Panc1 (cell line): ENCODE measurements around the gene STAT5A. TPM values are rescaled to one million over a fixed set of nuclear protein-coding genes. Genes with fewer than 3 reads are reported as not detected.

Experiments used
- ATAC-seq: fragments of 200-7000 bp; cut with Tn5 transposase; 2 replicates; pipeline ENCODE4 v1.9.1; 2020; ENCODE audit warnings: mild to moderate bottlenecking, moderate library complexity
- BruUV-seq: library from RNA; stranded (reverse); fragments of 400-500 nt; replicated peaks from 2 replicates; lab custom pipeline; 2021; lab: Mats Ljungman, UMichigan
- CTCF ChIA-PET: fragments of 300-600 bp; sonication (Branson Sonifier 250); formaldehyde crosslinking; loops from one replicate; lab custom pipeline; 2022; ENCODE audit warnings: antibody characterized with exemption; lab: Charles Lee
- POLR2A ChIA-PET: fragments of 300-600 bp; sonication (Branson Sonifier 250); formaldehyde crosslinking; loops from one replicate; lab custom pipeline; 2022; ENCODE audit warnings: antibody characterized with exemption; lab: Charles Lee
- DNase-seq: peaks from one replicate; pipeline ENCODE4 v3.0.0-alpha.2; 2010; ENCODE audit warnings: low read depth, low spot score
- H3K27ac ChIP-seq: 2 replicates; pipeline ENCODE4 v1.5.1; 2011; ENCODE audit warnings: mild to moderate bottlenecking, low read length, inconsistent platforms
- H3K27me3 ChIP-seq: fragments of 200-500 bp; sonication (Bioruptor generic); 2 replicates; pipeline ENCODE4 v1.6.0; 2014; ENCODE audit warnings: low read length, inconsistent platforms; ENCODE audit not compliant: control insufficient read depth, insufficient read depth
- H3K36me3 ChIP-seq: fragments of 200-500 bp; sonication (Bioruptor generic); 2 replicates; pipeline ENCODE4 v1.5.1; 2014; ENCODE audit warnings: inconsistent platforms, mild to moderate bottlenecking, low read length, moderate library complexity; ENCODE audit not compliant: control insufficient read depth, insufficient read depth
- H3K4me1 ChIP-seq: 2 replicates; pipeline ENCODE4 v1.5.1; 2011; ENCODE audit warnings: inconsistent platforms, mild to moderate bottlenecking, low read length, moderate library complexity; ENCODE audit not compliant: control insufficient read depth, insufficient read depth
- H3K4me3 ChIP-seq, 2 experiments: 2 replicates each; pipeline ENCODE4 v1.5.1; 2011 to 2012; ENCODE audit warnings: low read depth in 2 of 2, low read length in 2 of 2, mild to moderate bottlenecking in 2 of 2, inconsistent platforms in 1 of 2, moderate library complexity in 1 of 2
- H3K9me3 ChIP-seq: fragments of 200-500 bp; sonication (Bioruptor generic); 2 replicates; pipeline ENCODE4 v1.5.1; 2014; ENCODE audit warnings: low read depth, mild to moderate bottlenecking, inconsistent platforms, low read length, moderate library complexity; ENCODE audit not compliant: control insufficient read depth, insufficient read depth
- POLR2AphosphoS5 ChIP-seq: IDR thresholded peaks from 2 replicates; pipeline ENCODE4 v1.6.1; 2012; ENCODE audit warnings: mild to moderate bottlenecking, low read depth, low read length, moderate library complexity
- SIN3A ChIP-seq: IDR thresholded peaks from 2 replicates; pipeline ENCODE4 v1.6.1; 2012; ENCODE audit warnings: low read depth, mild to moderate bottlenecking, low read length, moderate library complexity, borderline replicate concordance; ENCODE audit not compliant: insufficient read depth
- TCF7L2 ChIP-seq: IDR thresholded peaks from 2 replicates; pipeline ENCODE4 v1.6.1; 2011; ENCODE audit warnings: mild to moderate bottlenecking, low read depth, low read length, inconsistent platforms
- in situ Hi-C: cut with HindIII; loops from 2 replicates; pipeline ENCODE4 v1.10.0; 2016; ENCODE audit warnings: low sequenced_read_pairs, low pct_unique_long_range_greater_than_20kb
- intact Hi-C: fragments of 100-400 bp; cut with micrococcal nuclease; formaldehyde crosslinking; loops from one replicate; pipeline ENCODE4 v1.10.0; 2022; ENCODE audit not compliant: unreplicated experiment
- total RNA-seq: library from RNA; stranded (reverse); gene quantifications from one replicate; pipeline ENCODE4 v1.2.1, GENCODE V29; 2021; ENCODE audit not compliant: unreplicated experiment
- TF ChIP-seq, protein P1 (sequence below), 2 experiments: IDR thresholded peaks; 2 replicates each; pipeline ENCODE4 v1.6.1; 2011 to 2012; ENCODE audit warnings: low read depth in 2 of 2, control low read depth in 1 of 2, low read length in 1 of 2, mild to moderate bottlenecking in 1 of 2, moderate library complexity in 1 of 2; ENCODE audit not compliant: insufficient read depth in 1 of 2
- TF ChIP-seq, protein P2 (sequence below): fragments of 450-650 bp; IDR thresholded peaks from 2 replicates; pipeline ENCODE4 v1.5.1; 2017; ENCODE audit warnings: mild to moderate bottlenecking

Gene STAT5A
- total RNA-seq, 1 experiment from 2014 or later, result 26.7 TPM

DNA sequence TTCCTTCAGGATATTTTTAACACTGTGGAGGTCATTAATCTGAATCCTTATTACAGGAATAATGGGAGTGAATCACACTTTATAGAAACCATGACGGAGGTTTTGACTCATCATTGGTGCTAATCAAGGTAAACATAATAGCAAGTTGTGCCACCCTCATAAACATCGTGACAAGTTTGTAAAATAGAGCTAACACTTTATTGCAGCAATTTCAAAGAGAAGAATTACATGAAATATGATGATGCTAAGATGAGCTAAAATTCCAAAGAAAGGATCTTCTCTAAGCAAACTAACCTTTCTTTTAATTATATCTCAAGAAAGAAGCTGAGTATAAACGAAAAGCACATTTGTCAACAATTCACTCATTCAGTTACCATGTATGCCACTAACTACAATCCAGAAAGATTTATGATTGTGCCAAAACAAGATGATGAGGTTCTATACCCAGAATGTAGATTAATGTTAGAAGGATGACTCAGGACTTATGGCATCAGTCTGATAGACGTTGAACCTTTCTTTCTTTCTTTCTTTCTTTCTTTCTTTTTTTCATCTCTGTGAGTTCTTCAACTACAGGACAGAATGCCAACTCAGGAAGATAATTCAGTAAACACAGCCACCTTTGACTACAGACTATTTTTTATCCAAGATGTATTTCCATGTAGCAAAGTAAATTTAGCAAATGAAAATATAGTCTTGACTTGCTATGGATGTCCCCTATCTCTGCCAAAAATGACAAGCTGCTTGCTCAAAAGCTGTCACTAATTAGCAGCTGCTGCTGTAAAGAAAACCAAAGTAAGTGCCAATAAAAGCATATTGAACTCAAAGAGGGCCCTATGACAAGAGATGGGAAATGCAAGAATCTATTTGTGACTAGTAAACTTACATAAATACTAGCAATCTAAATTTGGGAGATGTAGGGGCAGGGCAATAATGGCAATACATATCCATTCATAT is 35.4 kb upstream of the STAT5A start:
- DNase-seq (peak; percentile 76), ATAC-seq (peak; percentile 51)
- H3K4me1 ChIP-seq, result peaks cover 95% of the 10 kb centered on the region
- TF ChIP-seq TCF7L2 (no peak; the same call in none of the 2 replicates), SIN3A (no peak), POLR2AphosphoS5 (no peak; the same call in 1 of the 2 replicates)
- TF ChIP-seq, protein P1, sequence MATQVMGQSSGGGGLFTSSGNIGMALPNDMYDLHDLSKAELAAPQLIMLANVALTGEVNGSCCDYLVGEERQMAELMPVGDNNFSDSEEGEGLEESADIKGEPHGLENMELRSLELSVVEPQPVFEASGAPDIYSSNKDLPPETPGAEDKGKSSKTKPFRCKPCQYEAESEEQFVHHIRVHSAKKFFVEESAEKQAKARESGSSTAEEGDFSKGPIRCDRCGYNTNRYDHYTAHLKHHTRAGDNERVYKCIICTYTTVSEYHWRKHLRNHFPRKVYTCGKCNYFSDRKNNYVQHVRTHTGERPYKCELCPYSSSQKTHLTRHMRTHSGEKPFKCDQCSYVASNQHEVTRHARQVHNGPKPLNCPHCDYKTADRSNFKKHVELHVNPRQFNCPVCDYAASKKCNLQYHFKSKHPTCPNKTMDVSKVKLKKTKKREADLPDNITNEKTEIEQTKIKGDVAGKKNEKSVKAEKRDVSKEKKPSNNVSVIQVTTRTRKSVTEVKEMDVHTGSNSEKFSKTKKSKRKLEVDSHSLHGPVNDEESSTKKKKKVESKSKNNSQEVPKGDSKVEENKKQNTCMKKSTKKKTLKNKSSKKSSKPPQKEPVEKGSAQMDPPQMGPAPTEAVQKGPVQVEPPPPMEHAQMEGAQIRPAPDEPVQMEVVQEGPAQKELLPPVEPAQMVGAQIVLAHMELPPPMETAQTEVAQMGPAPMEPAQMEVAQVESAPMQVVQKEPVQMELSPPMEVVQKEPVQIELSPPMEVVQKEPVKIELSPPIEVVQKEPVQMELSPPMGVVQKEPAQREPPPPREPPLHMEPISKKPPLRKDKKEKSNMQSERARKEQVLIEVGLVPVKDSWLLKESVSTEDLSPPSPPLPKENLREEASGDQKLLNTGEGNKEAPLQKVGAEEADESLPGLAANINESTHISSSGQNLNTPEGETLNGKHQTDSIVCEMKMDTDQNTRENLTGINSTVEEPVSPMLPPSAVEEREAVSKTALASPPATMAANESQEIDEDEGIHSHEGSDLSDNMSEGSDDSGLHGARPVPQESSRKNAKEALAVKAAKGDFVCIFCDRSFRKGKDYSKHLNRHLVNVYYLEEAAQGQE (IDR thresholded peaks at IDR 0.05; ENCODE audit: insufficient read depth in 1 of 2, low read depth in 2 of 2, low read length in 1 of 2), result no peak
- TF ChIP-seq, protein P2, sequence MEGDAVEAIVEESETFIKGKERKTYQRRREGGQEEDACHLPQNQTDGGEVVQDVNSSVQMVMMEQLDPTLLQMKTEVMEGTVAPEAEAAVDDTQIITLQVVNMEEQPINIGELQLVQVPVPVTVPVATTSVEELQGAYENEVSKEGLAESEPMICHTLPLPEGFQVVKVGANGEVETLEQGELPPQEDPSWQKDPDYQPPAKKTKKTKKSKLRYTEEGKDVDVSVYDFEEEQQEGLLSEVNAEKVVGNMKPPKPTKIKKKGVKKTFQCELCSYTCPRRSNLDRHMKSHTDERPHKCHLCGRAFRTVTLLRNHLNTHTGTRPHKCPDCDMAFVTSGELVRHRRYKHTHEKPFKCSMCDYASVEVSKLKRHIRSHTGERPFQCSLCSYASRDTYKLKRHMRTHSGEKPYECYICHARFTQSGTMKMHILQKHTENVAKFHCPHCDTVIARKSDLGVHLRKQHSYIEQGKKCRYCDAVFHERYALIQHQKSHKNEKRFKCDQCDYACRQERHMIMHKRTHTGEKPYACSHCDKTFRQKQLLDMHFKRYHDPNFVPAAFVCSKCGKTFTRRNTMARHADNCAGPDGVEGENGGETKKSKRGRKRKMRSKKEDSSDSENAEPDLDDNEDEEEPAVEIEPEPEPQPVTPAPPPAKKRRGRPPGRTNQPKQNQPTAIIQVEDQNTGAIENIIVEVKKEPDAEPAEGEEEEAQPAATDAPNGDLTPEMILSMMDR, result no peak
- peak overlapping the region; percentile 100 for H3K27ac ChIP-seq
- POLR2A ChIA-PET, result interaction anchor here (0.7 kb wide), 1 partner anchor 14 kb away, joined by 4 read pairs; no protein-coding TSS in a partner anchor
- in situ Hi-C loops, result no loop called here
- BruUV-seq, result no TSS peak
- no peaks in the 10 kb centered on the region for H3K36me3 ChIP-seq
- CTCF ChIA-PET, result interaction anchor here (0.6 to 1.1 kb wide), 2 partner anchors 30 to 58 kb away, joined by 3 to 4 read pairs; no protein-coding TSS in a partner anchor
- H3K4me3 ChIP-seq, result 0 out of 4 replicates have a peak overlapping the region, but pooled peaks of 1 of the 2 experiments have one; percentile 9
- H3K9me3 ChIP-seq, result no peaks in the 10 kb centered on the region
- H3K27me3 ChIP-seq, result no peaks in the 10 kb centered on the region
- intact Hi-C loops, result no loop called here

DNA sequence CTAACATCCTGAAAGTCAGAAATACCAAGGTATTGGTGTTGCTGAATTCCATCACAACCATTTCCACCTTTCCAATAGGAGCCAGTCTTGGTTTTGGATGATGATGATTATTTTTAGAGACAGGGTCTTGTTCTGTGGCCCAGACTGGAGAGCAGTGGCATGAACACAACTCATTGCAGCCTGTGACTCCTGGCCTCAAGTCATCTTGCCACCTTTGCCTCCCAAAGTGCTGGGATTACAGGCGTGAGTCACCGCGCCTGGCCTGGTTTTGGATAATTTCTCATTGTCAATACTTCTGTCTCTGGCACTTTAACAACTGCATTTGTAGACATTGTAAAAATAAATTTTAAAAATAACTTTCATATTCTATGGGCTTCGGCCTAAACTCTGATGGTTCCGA is 34.7 kb upstream of the STAT5A start:
- Histone ChIP-seq H3K27ac (peak overlapping the region; percentile 100), H3K4me1 (peaks cover 93% of the 10 kb centered on the region), H3K4me3 (no peak overlapping the region), H3K9me3 (no peaks in the 10 kb centered on the region), H3K27me3 (no peaks in the 10 kb centered on the region), H3K36me3 (no peaks in the 10 kb centered on the region)
- DNase-seq (no peak), ATAC-seq (no peak)
- ChIA-PET CTCF (interaction anchor here (0.7 kb wide), 1 partner anchor 161 kb away, joined by 4 read pairs; no protein-coding TSS in a partner anchor), POLR2A (no interaction called here)
- intact Hi-C loops (no loop called here), in situ Hi-C loops (no loop called here)
- no TSS peak for BruUV-seq
- TF ChIP-seq POLR2AphosphoS5, result no peak
- TF ChIP-seq, protein P2, result no peak
- TF ChIP-seq, protein P1 (IDR thresholded peaks at IDR 0.05; ENCODE audit: insufficient read depth in 1 of 2, low read depth in 2 of 2, low read length in 1 of 2), result no peak
- no peak for TF ChIP-seq SIN3A
- TF ChIP-seq TCF7L2, result no peak
